SK-N-SH (cell line): ENCODE results near the gene CAPRIN2. TPM values are rescaled to one million over a fixed set of nuclear protein-coding genes. Genes with fewer than 3 reads are reported as not detected.

ENCODE experiments used
- CTCF ChIA-PET: fragments of 300-600, 350-600 bp; formaldehyde crosslinking; extraction: SDS; loops from one replicate; lab custom pipeline; 2021; lab: Yijun Ruan, JAX
- POLR2A ChIA-PET: fragments of 350-600 bp; sonication (Branson Sonifier 250); formaldehyde crosslinking; extraction: SDS; loops from one replicate; lab custom pipeline; 2020; ENCODE audit warnings: antibody characterized with exemption, inconsistent platforms; lab: Yijun Ruan, JAX
- DNase-seq: peaks from one replicate; pipeline ENCODE4 v3.0.0; 2012
- H2AFZ ChIP-seq: fragments of 200-600 bp; sonication (generic); 2 replicates; pipeline ENCODE4 v1.8.1; 2016; ENCODE audit warnings: antibody characterized with exemption, mild to moderate bottlenecking, low read depth
- H3F3A ChIP-seq: fragments of 200-600 bp; sonication (generic); replicated peaks from 2 replicates; pipeline ENCODE3; 2016; ENCODE audit warnings: antibody characterized with exemption, mild to moderate bottlenecking; ENCODE audit not compliant: insufficient read depth
- H3K27ac ChIP-seq, 2 experiments: fragments of 200-500 bp in 1 of 2; fragments of 200-600 bp in 1 of 2; sonication (Bioruptor generic) in 1 of 2; sonication (generic), shearing (Covaris generic) in 1 of 2; 2 replicates each; pipeline versions ENCODE4 v1.5.1 to v1.6.1; 2014 to 2016; ENCODE audit warnings: low read depth in 2 of 2, inconsistent platforms in 1 of 2, low read length in 1 of 2, mild to moderate bottlenecking in 1 of 2, mixed read lengths in 1 of 2
- H3K27me3 ChIP-seq: fragments of 200-600 bp; sonication (generic), shearing (Covaris generic); 2 replicates; pipeline ENCODE4 v1.6.1; 2016; ENCODE audit warnings: mixed run types; ENCODE audit not compliant: insufficient read depth
- H3K36me3 ChIP-seq, 2 experiments: fragments of 200-500 bp in 1 of 2; fragments of 200-600 bp in 1 of 2; sonication (Bioruptor generic) in 1 of 2; sonication (generic) in 1 of 2; replicated peaks in 1 of 2; 2 replicates each; pipeline versions ENCODE3 to v1.5.1; 2014 to 2016; ENCODE audit warnings: low read length in 1 of 2, mild to moderate bottlenecking in 1 of 2; ENCODE audit not compliant: insufficient read depth in 2 of 2, control insufficient read depth in 1 of 2
- H3K4me1 ChIP-seq, 2 experiments: fragments of 200-500 bp in 1 of 2; fragments of 200-600 bp in 1 of 2; sonication (Bioruptor generic) in 1 of 2; sonication (generic), shearing (Covaris generic) in 1 of 2; 2 replicates each; pipeline versions ENCODE4 v1.5.1 to v1.6.1; 2014 to 2016; ENCODE audit warnings: low read depth in 1 of 2, low read length in 1 of 2, mixed run types in 1 of 2; ENCODE audit not compliant: insufficient read depth in 2 of 2, control insufficient read depth in 1 of 2
- H3K4me2 ChIP-seq: fragments of 200-600 bp; sonication (generic), shearing (Covaris generic); 2 replicates; pipeline ENCODE4 v1.6.1; 2017; ENCODE audit warnings: mixed run types
- H3K4me3 ChIP-seq, 2 experiments: fragments of 200-500 bp in 1 of 2; fragments of 200-600 bp in 1 of 2; sonication (Bioruptor generic) in 1 of 2; sonication (generic), shearing (Covaris generic) in 1 of 2; 2 replicates each; pipeline versions ENCODE4 v1.5.1 to v1.8.1; 2014 to 2016; ENCODE audit warnings: low read depth in 2 of 2, inconsistent platforms in 1 of 2, low read length in 1 of 2, mild to moderate bottlenecking in 1 of 2, mixed read lengths in 1 of 2, moderate library complexity in 1 of 2
- H3K79me2 ChIP-seq: fragments of 200-600 bp; sonication (generic); 2 replicates; pipeline ENCODE4 v1.8.1; 2017; ENCODE audit warnings: mild to moderate bottlenecking; ENCODE audit not compliant: insufficient read depth
- H3K9ac ChIP-seq: fragments of 200-600 bp; sonication (generic); 2 replicates; pipeline ENCODE4 v1.6.1; 2017; ENCODE audit warnings: mixed run types
- H3K9me2 ChIP-seq: fragments of 200-600 bp; sonication (generic); 2 replicates; pipeline ENCODE4 v1.6.1; 2017; ENCODE audit warnings: mixed run types
- H3K9me3 ChIP-seq: fragments of 200-600 bp; sonication (generic); 2 replicates; pipeline ENCODE4 v1.6.1; 2017; ENCODE audit warnings: mixed run types, mild to moderate bottlenecking, moderate library complexity
- H4K20me1 ChIP-seq: fragments of 200-600 bp; sonication (generic); 2 replicates; pipeline ENCODE4 v1.6.1; 2017; ENCODE audit warnings: mild to moderate bottlenecking, mixed run types; ENCODE audit not compliant: insufficient read depth
- CHD2 ChIP-seq: fragments of 150-350 bp; IDR thresholded peaks from 2 replicates; pipeline ENCODE4 v1.6.1; 2018; ENCODE audit warnings: low read length; ENCODE audit not compliant: partially characterized antibody
- EP300 ChIP-seq, 2 experiments: IDR thresholded peaks; 2 replicates each; pipeline versions ENCODE4 v1.4.0 to v1.6.1; 2012; ENCODE audit warnings: borderline replicate concordance in 1 of 2, low read depth in 1 of 2, low read length in 1 of 2
- EZH2phosphoT487 ChIP-seq: fragments of 200-600 bp; sonication (generic); IDR thresholded peaks from 2 replicates; pipeline ENCODE4 v1.6.1; 2017; ENCODE audit warnings: low read depth, mixed run types, mild to moderate bottlenecking, antibody characterized with exemption, moderate library complexity, borderline replicate concordance
- FOXM1 ChIP-seq: IDR thresholded peaks from 2 replicates; pipeline ENCODE4 v1.4.0; 2012; ENCODE audit warnings: low read depth, mild to moderate bottlenecking
- JUND ChIP-seq: IDR thresholded peaks from 2 replicates; pipeline ENCODE4 v1.4.0; 2012
- MAX ChIP-seq: IDR thresholded peaks from 2 replicates; pipeline ENCODE4 v1.4.0; 2012; ENCODE audit warnings: low read depth
- MEF2A ChIP-seq: IDR thresholded peaks from 2 replicates; pipeline ENCODE4 v1.4.0; 2012; ENCODE audit warnings: low read depth, borderline replicate concordance
- MXI1 ChIP-seq: IDR thresholded peaks from 2 replicates; pipeline ENCODE4 v1.6.1; 2012; ENCODE audit warnings: mild to moderate bottlenecking, low read depth, low read length, improper control_type of control experiment
- NFIC ChIP-seq: IDR thresholded peaks from 2 replicates; pipeline ENCODE4 v1.4.0; 2012; ENCODE audit warnings: borderline replicate concordance
- NRF1 ChIP-seq: IDR thresholded peaks from 2 replicates; pipeline ENCODE4 v1.6.1; 2012; ENCODE audit warnings: low read depth, mild to moderate bottlenecking, low read length
- RFX5 ChIP-seq: IDR thresholded peaks from 2 replicates; pipeline ENCODE4 v1.6.1; 2012; ENCODE audit warnings: mild to moderate bottlenecking, improper control_type of control experiment, low read length
- SIN3A ChIP-seq: IDR thresholded peaks from 2 replicates; pipeline ENCODE4 v1.6.1; 2012; ENCODE audit warnings: low read depth, mild to moderate bottlenecking, low read length, moderate library complexity, borderline replicate concordance
- TEAD4 ChIP-seq: IDR thresholded peaks from 2 replicates; pipeline ENCODE4 v1.4.0; 2012; ENCODE audit warnings: mild to moderate bottlenecking, borderline replicate concordance; ENCODE audit not compliant: insufficient read depth
- USF2 ChIP-seq: fragments of 150-350 bp; IDR thresholded peaks from 2 replicates; pipeline ENCODE4 v1.6.1; 2017; ENCODE audit warnings: antibody characterized with exemption, low read length, low read depth, borderline replicate concordance
- WGBS: methylation state at CpG from one replicate; pipeline ENCODE4 v1.1.6; 2017; ENCODE audit warnings: low lambda C conversion rate; 5-methylcytosine and 5-hydroxymethylcytosine counted together
- polyA plus RNA-seq, 3 experiments: library from polyadenylated mRNA; depleted of rRNA; stranded (reverse); fragments of >200 nt; gene quantifications; 2 replicates each; pipeline ENCODE4 v1.2.3, GENCODE V29; 2012
- TF ChIP-seq, protein P1 (sequence below): fragments of 150-350 bp; IDR thresholded peaks from 2 replicates; pipeline ENCODE4 v1.6.1; 2016; ENCODE audit warnings: mild to moderate bottlenecking, low read depth, low read length
- TF ChIP-seq, protein P2 (sequence below): IDR thresholded peaks from 2 replicates; pipeline ENCODE4 v1.6.1; 2012; ENCODE audit warnings: mild to moderate bottlenecking, low read depth, low read length, moderate library complexity

The CAPRIN2 gene
- polyA plus RNA-seq, 1 of the 3 experiments (the other 2 are of a cell fraction): 21.4 TPM

- Histone ChIP-seq H3K4me1 (peaks cover 8 to 9% of the 10 kb centered on the region in 2 experiments; a peak in 2 of 4 replicates), H2AFZ (no peak overlapping the region), H3K9me2 (no peaks in the 10 kb centered on the region), H3K4me3 (no peak overlapping the region), H3F3A (peaks cover 7% of the 10 kb centered on the region), H3K4me2 (no peak overlapping the region), H3K9ac (no peak overlapping the region), H3K27me3 (no peaks in the 10 kb centered on the region), H4K20me1 (no peaks in the 10 kb centered on the region), H3K27ac (no peak overlapping the region; a peak in 1 of 4 replicates), H3K79me2 (peaks cover 47% of the 10 kb centered on the region), H3K9me3 (no peaks in the 10 kb centered on the region), H3K36me3 (peaks cover 26 to 30% of the 10 kb centered on the region in 2 experiments)
- 75% methylated on average over 2 of the region's 2 CpGs for WGBS
- TF ChIP-seq, protein P1, sequence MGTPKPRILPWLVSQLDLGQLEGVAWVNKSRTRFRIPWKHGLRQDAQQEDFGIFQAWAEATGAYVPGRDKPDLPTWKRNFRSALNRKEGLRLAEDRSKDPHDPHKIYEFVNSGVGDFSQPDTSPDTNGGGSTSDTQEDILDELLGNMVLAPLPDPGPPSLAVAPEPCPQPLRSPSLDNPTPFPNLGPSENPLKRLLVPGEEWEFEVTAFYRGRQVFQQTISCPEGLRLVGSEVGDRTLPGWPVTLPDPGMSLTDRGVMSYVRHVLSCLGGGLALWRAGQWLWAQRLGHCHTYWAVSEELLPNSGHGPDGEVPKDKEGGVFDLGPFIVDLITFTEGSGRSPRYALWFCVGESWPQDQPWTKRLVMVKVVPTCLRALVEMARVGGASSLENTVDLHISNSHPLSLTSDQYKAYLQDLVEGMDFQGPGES: no peak
- TF ChIP-seq, protein P2, sequence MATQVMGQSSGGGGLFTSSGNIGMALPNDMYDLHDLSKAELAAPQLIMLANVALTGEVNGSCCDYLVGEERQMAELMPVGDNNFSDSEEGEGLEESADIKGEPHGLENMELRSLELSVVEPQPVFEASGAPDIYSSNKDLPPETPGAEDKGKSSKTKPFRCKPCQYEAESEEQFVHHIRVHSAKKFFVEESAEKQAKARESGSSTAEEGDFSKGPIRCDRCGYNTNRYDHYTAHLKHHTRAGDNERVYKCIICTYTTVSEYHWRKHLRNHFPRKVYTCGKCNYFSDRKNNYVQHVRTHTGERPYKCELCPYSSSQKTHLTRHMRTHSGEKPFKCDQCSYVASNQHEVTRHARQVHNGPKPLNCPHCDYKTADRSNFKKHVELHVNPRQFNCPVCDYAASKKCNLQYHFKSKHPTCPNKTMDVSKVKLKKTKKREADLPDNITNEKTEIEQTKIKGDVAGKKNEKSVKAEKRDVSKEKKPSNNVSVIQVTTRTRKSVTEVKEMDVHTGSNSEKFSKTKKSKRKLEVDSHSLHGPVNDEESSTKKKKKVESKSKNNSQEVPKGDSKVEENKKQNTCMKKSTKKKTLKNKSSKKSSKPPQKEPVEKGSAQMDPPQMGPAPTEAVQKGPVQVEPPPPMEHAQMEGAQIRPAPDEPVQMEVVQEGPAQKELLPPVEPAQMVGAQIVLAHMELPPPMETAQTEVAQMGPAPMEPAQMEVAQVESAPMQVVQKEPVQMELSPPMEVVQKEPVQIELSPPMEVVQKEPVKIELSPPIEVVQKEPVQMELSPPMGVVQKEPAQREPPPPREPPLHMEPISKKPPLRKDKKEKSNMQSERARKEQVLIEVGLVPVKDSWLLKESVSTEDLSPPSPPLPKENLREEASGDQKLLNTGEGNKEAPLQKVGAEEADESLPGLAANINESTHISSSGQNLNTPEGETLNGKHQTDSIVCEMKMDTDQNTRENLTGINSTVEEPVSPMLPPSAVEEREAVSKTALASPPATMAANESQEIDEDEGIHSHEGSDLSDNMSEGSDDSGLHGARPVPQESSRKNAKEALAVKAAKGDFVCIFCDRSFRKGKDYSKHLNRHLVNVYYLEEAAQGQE: no peak
- no peak for TF ChIP-seq NFIC
- no peak for DNase-seq
- CTCF ChIA-PET: interaction anchor here (1.0 kb wide), 1 partner anchor 9 kb away, joined by 3 read pairs; the partner anchor contains the start of gene IPO8
- POLR2A ChIA-PET: no interaction called here
Observed at GRCh38 chr12:30687265-30687986, 67.3 kb downstream of the CAPRIN2 start.

GRCh38 chr12:30679241-30679640 lies 75.5 kb downstream of the CAPRIN2 start:
- Histone ChIP-seq H3K4me3 (no peak overlapping the region), H3K4me2 (no peak overlapping the region), H4K20me1 (no peaks in the 10 kb centered on the region), H3K36me3 (peaks cover 58 to 74% of the 10 kb centered on the region in 2 experiments), H3F3A (no peaks in the 10 kb centered on the region), H3K9ac (no peak overlapping the region), H3K9me2 (no peaks in the 10 kb centered on the region), H3K79me2 (no peaks in the 10 kb centered on the region), H3K27ac (no peak overlapping the region), H3K27me3 (no peaks in the 10 kb centered on the region), H3K4me1 (no peaks in the 10 kb centered on the region), H3K9me3 (no peaks in the 10 kb centered on the region)
- ChIA-PET CTCF (no interaction called here), POLR2A (no interaction called here)
- 90% methylated on average over 1 of the region's 1 CpG for WGBS
- no peak for DNase-seq
- TF ChIP-seq JUND (no peak), EZH2phosphoT487 (no peak), CHD2 (no peak), FOXM1 (no peak), MAX (no peak), USF2 (no peak), SIN3A (no peak), TEAD4 (no peak), RFX5 (no peak), EP300 (IDR thresholded peaks at IDR 0.05; ENCODE audit: borderline replicate concordance in 1 of 2, low read depth in 1 of 2, low read length in 1 of 2) (no peak), MXI1 (no peak), MEF2A (no peak), NRF1 (no peak), NFIC (no peak)
- TF ChIP-seq, all 33 proteins: peak for 0
- no peak overlapping the region for H2AFZ ChIP-seq
